K562 treated with DMSO at 1 percent for 4 hours (cell line): Measurements from ENCODE around the gene PSMB11. TPM values are rescaled to one million over a fixed set of nuclear protein-coding genes. Genes with fewer than 3 reads are reported as not detected.

Source experiments
- total RNA-seq: library from RNA; unstranded; fragments of 300-600 nt; gene quantifications from 2 replicates; pipeline ENCODE4 v1.2.3, GENCODE V29; 2022; ENCODE audit not compliant: insufficient read depth

PSMB11 gene
- not detected in 2 replicates for total RNA-seq

GRCh38 chr14:23042162-23042965, at the start of gene PSMB11:
Gene PSMB11 (plus strand): TSS chr14:23042212. CDS start chr14:23042226, 14 bp downstream.

GRCh38 chr14:23009939-23010726, 31.9 kb upstream of the PSMB11 start, which contains the start of gene C14orf93:
Gene C14orf93 (minus strand): TSS chr14:23010143. CDS start chr14:22999023, 11,120 bp downstream.

GRCh38 chr14:23034498-23035302, 7.3 kb upstream of the PSMB11 start, which contains the start of gene PSMB5:
Gene PSMB5 (minus strand): TSS chr14:23034900. CDS start chr14:23034881, 19 bp downstream.

GRCh38 chr14:23056956-23057756, 15.1 kb downstream of the PSMB11 start, which contains the start of gene CDH24:
Gene CDH24 (minus strand): TSS chr14:23057520. CDS start chr14:23055733, 1,787 bp downstream.

Other genes starting within 250 kb of the PSMB11 start
- gene SLC7A7, start 226.8 kb upstream of the PSMB11 start, total RNA-seq: 1.6 and 1.8 TPM in 2 replicates
- 95.9 and 102 TPM in 2 replicates for gene MRPL52, start 212.3 kb upstream of the PSMB11 start, total RNA-seq
- 3.7 and 4.5 TPM in 2 replicates for gene MMP14, start 205.6 kb upstream of the PSMB11 start, total RNA-seq
- 40.9 and 49.4 TPM in 2 replicates for gene LRP10, start 170.5 kb upstream of the PSMB11 start, total RNA-seq
- 2.6 and 3.2 TPM in 2 replicates for gene REM2, start 159.0 kb upstream of the PSMB11 start, total RNA-seq
- gene RBM23, start 123.1 kb upstream of the PSMB11 start, total RNA-seq: 21.8 and 38.3 TPM in 2 replicates
- 89.0 and 103 TPM in 2 replicates for gene PRMT5, start 112.8 kb upstream of the PSMB11 start, total RNA-seq
- 95.0 and 103 TPM in 2 replicates for gene HAUS4, start 85.1 kb upstream of the PSMB11 start, total RNA-seq
- gene AJUBA, start 59.7 kb upstream of the PSMB11 start, total RNA-seq: 22.0 and 24.4 TPM in 2 replicates
- gene C14orf93, start 32.1 kb upstream of the PSMB11 start, total RNA-seq: 20.4 and 22.2 TPM in 2 replicates
- gene PSMB5, start 7.3 kb upstream of the PSMB11 start, total RNA-seq: 132 and 139 TPM in 2 replicates
- gene CDH24, start 15.3 kb downstream of the PSMB11 start, total RNA-seq: 15.0 and 18.2 TPM in 2 replicates
- 81.9 and 107 TPM in 2 replicates for gene ACIN1, start 52.9 kb downstream of the PSMB11 start, total RNA-seq
- 37.4 and 41.8 TPM in 2 replicates for gene C14orf119, start 53.3 kb downstream of the PSMB11 start, total RNA-seq
- gene CIROP, start 62.8 kb downstream of the PSMB11 start, total RNA-seq: not detected in 2 replicates
- not detected in 2 replicates for gene CEBPE, start 77.0 kb downstream of the PSMB11 start, total RNA-seq
- 3.0 and 7.0 TPM in 2 replicates for gene SLC7A8, start 141.4 kb downstream of the PSMB11 start, total RNA-seq
- gene RNF212B, start 195.7 kb downstream of the PSMB11 start, total RNA-seq: not detected in 2 replicates
- gene HOMEZ, start 243.9 kb downstream of the PSMB11 start, total RNA-seq: 9.7 and 10.7 TPM in 2 replicates